ENCODE measurements around the gene IL1RAPL1. TPM values are rescaled to one million over a fixed set of nuclear protein-coding genes. Genes with fewer than 3 reads are reported as not detected.

Gene IL1RAPL1
- total RNA-seq, 5 donors from 2014 or later (not counting 1 experiment from before 2014, with no cell fraction given): not detected

DNA sequence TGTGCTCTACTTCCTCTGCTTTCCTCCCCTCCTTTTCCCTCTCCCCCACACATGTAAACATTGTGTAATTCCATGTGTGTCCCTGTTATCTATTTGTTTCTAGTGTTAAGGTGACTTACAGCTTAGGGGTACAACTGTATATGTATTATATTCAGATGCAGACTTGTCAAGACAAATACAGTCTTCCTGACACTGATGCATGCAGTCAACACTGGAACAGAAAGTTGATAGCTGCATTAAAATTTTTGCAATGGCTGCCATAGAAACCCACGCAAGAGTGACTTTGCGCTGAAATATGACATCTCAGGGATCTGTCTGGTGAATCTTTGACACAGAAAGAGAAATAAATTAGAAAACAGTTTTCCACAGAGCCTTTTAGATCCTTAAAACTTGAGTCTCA, 656.7 kb downstream of the IL1RAPL1 start:
- no peaks in the 10 kb centered on the region for H3K36me3 Mint-ChIP-seq
- H3K27me3 ChIP-seq (replicated peaks in 1 of 2; ENCODE audit: control insufficient read depth in 2 of 2, extremely low read depth in 1 of 2, insufficient read depth in 2 of 2, low read length in 1 of 2): no peaks in the 10 kb centered on the region
- H3K4me1 Mint-ChIP-seq: no peaks in the 10 kb centered on the region
- no peak overlapping the region for H3K27ac ChIP-seq (ENCODE audit: low read length)
- H3K4me3 Mint-ChIP-seq: no peak overlapping the region
- peaks cover 2 to 9% (median 7%) of the 10 kb centered on the region in 3 donors for H3K9me3 Mint-ChIP-seq
- no peaks in the 10 kb centered on the region for H3K4me1 ChIP-seq (ENCODE audit: control insufficient read depth in 1 of 2, extremely low read depth in 1 of 2, insufficient read depth in 2 of 2, low read length in 2 of 2)
- no peaks in the 10 kb centered on the region for H3K9me3 ChIP-seq
- WGBS (ENCODE audit: insufficient coverage): no CpG with 5 or more reads among the region's 2 CpGs
- H3K36me3 ChIP-seq (ENCODE audit: control insufficient read depth in 2 of 2, extremely low read depth in 1 of 2, insufficient read depth in 1 of 2, low read length in 1 of 2): no peaks in the 10 kb centered on the region
- POLR2A ChIA-PET: no interaction called here
- ATAC-seq (replicated peaks in 1 of 4) (no peak), DNase-seq (no peak)
- H3K27ac Mint-ChIP-seq: no peak overlapping the region
- CTCF ChIA-PET: no interaction called here
- no peaks in the 10 kb centered on the region for H3K27me3 Mint-ChIP-seq
- H3K4me3 ChIP-seq (ENCODE audit: control insufficient read depth in 1 of 2, extremely low read depth in 1 of 2, low read length in 1 of 2): no peak overlapping the region

DNA sequence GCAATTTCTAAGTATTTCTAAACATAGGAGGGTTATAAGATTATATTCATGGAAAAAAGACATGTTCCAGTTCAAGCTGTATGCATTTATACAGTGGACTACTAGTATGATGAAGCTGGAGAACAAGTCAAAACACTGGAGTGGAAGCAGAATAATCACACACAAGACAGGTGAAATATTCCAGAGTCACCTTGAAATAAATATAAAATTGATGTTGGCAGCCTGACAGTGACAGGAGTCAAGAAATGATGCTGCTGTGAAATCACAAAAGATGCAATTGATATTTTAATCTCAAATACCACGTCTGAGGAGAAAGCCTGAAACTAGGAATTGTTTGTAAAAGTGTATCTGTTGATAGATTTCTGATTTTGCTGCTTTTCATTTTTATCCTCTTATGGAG, 667.3 kb downstream of the IL1RAPL1 start:
- WGBS (ENCODE audit: insufficient coverage): no CpG with 5 or more reads among the region's 1 CpG
- no peak overlapping the region for H3K4me3 ChIP-seq (ENCODE audit: control insufficient read depth in 1 of 2, extremely low read depth in 1 of 2, low read length in 1 of 2)
- CTCF ChIA-PET: no interaction called here
- Mint-ChIP-seq H3K9me3 (peaks cover 0 to 4% (median 0%) of the 10 kb centered on the region in 3 donors), H3K27ac (no peak overlapping the region), H3K4me3 (no peak overlapping the region), H3K27me3 (no peaks in the 10 kb centered on the region), H3K36me3 (no peaks in the 10 kb centered on the region), H3K4me1 (no peaks in the 10 kb centered on the region)
- no peak overlapping the region for H3K27ac ChIP-seq (ENCODE audit: low read length)
- no peaks in the 10 kb centered on the region for H3K27me3 ChIP-seq (replicated peaks in 1 of 2; ENCODE audit: control insufficient read depth in 2 of 2, extremely low read depth in 1 of 2, insufficient read depth in 2 of 2, low read length in 1 of 2)
- ATAC-seq (replicated peaks in 1 of 4) (no peak), DNase-seq (no peak)
- H3K9me3 ChIP-seq: no peaks in the 10 kb centered on the region
- no peaks in the 10 kb centered on the region for H3K4me1 ChIP-seq (ENCODE audit: control insufficient read depth in 1 of 2, extremely low read depth in 1 of 2, insufficient read depth in 2 of 2, low read length in 2 of 2)
- POLR2A ChIA-PET: no interaction called here
- no peaks in the 10 kb centered on the region for H3K36me3 ChIP-seq (ENCODE audit: control insufficient read depth in 2 of 2, extremely low read depth in 1 of 2, insufficient read depth in 1 of 2, low read length in 1 of 2)

DNA sequence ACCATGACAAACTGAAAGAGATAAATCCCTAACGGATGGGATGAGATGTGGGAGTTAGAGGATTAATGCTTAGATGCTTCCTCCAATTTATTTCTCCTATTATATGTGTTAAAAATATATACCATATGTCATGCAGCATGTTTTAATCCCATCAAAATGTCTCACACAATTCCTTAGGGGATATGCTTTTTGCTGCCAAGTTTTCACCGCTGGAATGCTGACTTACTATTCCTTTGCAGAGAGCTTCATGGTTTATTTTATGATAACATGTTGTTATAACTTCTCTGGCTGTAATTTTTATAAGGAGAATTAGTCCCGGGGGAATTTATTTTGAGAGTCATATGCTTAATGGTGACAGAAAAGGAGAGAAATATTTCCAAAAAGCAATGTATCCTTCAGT, 670.3 kb downstream of the IL1RAPL1 start:
- ChIA-PET POLR2A (no interaction called here), CTCF (no interaction called here)
- Mint-ChIP-seq H3K36me3 (no peaks in the 10 kb centered on the region), H3K9me3 (no peaks in the 10 kb centered on the region), H3K27ac (no peak overlapping the region), H3K4me1 (no peaks in the 10 kb centered on the region), H3K27me3 (no peaks in the 10 kb centered on the region), H3K4me3 (no peak overlapping the region)
- no peak overlapping the region for H3K4me3 ChIP-seq (ENCODE audit: control insufficient read depth in 1 of 2, extremely low read depth in 1 of 2, low read length in 1 of 2)
- no peaks in the 10 kb centered on the region for H3K27me3 ChIP-seq (replicated peaks in 1 of 2; ENCODE audit: control insufficient read depth in 2 of 2, extremely low read depth in 1 of 2, insufficient read depth in 2 of 2, low read length in 1 of 2)
- no peak for ATAC-seq (replicated peaks in 1 of 4)
- DNase-seq: no peak
- whole genome bisulfite sequencing (ENCODE audit: insufficient coverage): no CpG with 5 or more reads among the region's 3 CpGs
- no peaks in the 10 kb centered on the region for H3K36me3 ChIP-seq (ENCODE audit: control insufficient read depth in 2 of 2, extremely low read depth in 1 of 2, insufficient read depth in 1 of 2, low read length in 1 of 2)
- no peaks in the 10 kb centered on the region for H3K9me3 ChIP-seq
- no peak overlapping the region for H3K27ac ChIP-seq (ENCODE audit: low read length)
- no peaks in the 10 kb centered on the region for H3K4me1 ChIP-seq (ENCODE audit: control insufficient read depth in 1 of 2, extremely low read depth in 1 of 2, insufficient read depth in 2 of 2, low read length in 2 of 2)

DNA sequence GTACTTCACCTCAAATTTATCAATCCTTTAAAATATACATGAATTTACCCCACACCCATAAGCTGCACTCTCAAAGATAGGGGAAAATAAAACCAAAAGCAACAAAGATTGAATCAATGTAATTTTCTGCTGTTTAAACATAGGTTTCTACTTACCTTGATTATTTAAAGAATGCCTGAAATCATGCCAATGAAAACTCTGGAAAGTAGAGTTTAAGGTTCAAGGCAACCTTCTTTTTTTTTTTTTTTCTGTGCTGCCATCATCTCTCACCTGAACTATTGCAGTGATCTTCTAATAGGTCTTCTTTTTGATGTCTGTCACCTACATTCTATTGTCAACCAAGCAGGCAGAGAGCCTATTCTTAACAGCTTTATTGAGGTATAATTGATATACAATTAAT, 682.1 kb downstream of the IL1RAPL1 start:
- H3K36me3 Mint-ChIP-seq: no peaks in the 10 kb centered on the region
- no peak overlapping the region for H3K27ac Mint-ChIP-seq
- Histone ChIP-seq H3K4me1 (ENCODE audit: control insufficient read depth in 1 of 2, extremely low read depth in 1 of 2, insufficient read depth in 2 of 2, low read length in 2 of 2) (no peaks in the 10 kb centered on the region), H3K27me3 (replicated peaks in 1 of 2; ENCODE audit: control insufficient read depth in 2 of 2, extremely low read depth in 1 of 2, insufficient read depth in 2 of 2, low read length in 1 of 2) (no peaks in the 10 kb centered on the region), H3K36me3 (ENCODE audit: control insufficient read depth in 2 of 2, extremely low read depth in 1 of 2, insufficient read depth in 1 of 2, low read length in 1 of 2) (no peaks in the 10 kb centered on the region), H3K9me3 (no peaks in the 10 kb centered on the region), H3K4me3 (ENCODE audit: control insufficient read depth in 1 of 2, extremely low read depth in 1 of 2, low read length in 1 of 2) (no peak overlapping the region), H3K27ac (ENCODE audit: low read length) (no peak overlapping the region)
- ATAC-seq (replicated peaks in 1 of 4): no peak
- no peaks in the 10 kb centered on the region for H3K4me1 Mint-ChIP-seq
- H3K4me3 Mint-ChIP-seq: no peak overlapping the region
- peaks cover 0 to 5% (median 4%) of the 10 kb centered on the region in 3 donors for H3K9me3 Mint-ChIP-seq
- no peak for DNase-seq
- CTCF ChIA-PET: no interaction called here
- no peaks in the 10 kb centered on the region for H3K27me3 Mint-ChIP-seq
- POLR2A ChIA-PET: no interaction called here

DNA sequence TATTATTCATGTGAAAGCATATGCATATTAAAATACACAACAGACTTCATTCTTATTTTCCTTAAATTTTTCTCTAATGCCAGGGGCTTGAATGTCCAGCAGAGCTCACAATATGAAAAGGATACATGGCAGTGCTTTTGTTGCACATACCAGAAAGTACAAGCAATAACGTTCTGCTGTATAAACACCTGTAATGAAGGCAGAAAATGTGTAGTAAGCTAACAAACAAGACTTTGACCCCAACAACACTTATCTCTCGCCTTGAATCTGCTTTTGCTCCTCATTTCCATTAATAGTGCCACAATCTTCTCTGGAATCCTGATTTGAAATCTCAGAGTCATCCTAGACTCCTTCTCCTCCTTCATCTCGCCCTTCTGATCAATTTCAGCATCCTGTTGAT, 687.3 kb downstream of the IL1RAPL1 start:
- H3K27me3 ChIP-seq (replicated peaks in 1 of 2; ENCODE audit: control insufficient read depth in 2 of 2, extremely low read depth in 1 of 2, insufficient read depth in 2 of 2, low read length in 1 of 2): no peaks in the 10 kb centered on the region
- CTCF ChIA-PET: interaction anchor here in 1 of 2 donors (0.6 kb wide), 1 partner anchor 11 kb away, joined by 3 read pairs; no protein-coding TSS in a partner anchor
- no peaks in the 10 kb centered on the region for H3K4me1 ChIP-seq (ENCODE audit: control insufficient read depth in 1 of 2, extremely low read depth in 1 of 2, insufficient read depth in 2 of 2, low read length in 2 of 2)
- POLR2A ChIA-PET: no interaction called here
- no peak overlapping the region for H3K27ac ChIP-seq (ENCODE audit: low read length)
- Mint-ChIP-seq H3K4me1 (no peaks in the 10 kb centered on the region), H3K27me3 (peaks cover 0 to 5% of the 10 kb centered on the region in 2 donors), H3K4me3 (no peak overlapping the region), H3K9me3 (peaks cover 3 to 11% (median 6%) of the 10 kb centered on the region in 3 donors), H3K36me3 (no peaks in the 10 kb centered on the region), H3K27ac (no peak overlapping the region)
- no peaks in the 10 kb centered on the region for H3K9me3 ChIP-seq
- no CpG with 5 or more reads among the region's 3 CpGs for WGBS (ENCODE audit: insufficient coverage)
- ATAC-seq (replicated peaks in 1 of 4) (no peak), DNase-seq (no peak)
- no peaks in the 10 kb centered on the region for H3K36me3 ChIP-seq (ENCODE audit: control insufficient read depth in 2 of 2, extremely low read depth in 1 of 2, insufficient read depth in 1 of 2, low read length in 1 of 2)
- H3K4me3 ChIP-seq (ENCODE audit: control insufficient read depth in 1 of 2, extremely low read depth in 1 of 2, low read length in 1 of 2): no peak overlapping the region

DNA sequence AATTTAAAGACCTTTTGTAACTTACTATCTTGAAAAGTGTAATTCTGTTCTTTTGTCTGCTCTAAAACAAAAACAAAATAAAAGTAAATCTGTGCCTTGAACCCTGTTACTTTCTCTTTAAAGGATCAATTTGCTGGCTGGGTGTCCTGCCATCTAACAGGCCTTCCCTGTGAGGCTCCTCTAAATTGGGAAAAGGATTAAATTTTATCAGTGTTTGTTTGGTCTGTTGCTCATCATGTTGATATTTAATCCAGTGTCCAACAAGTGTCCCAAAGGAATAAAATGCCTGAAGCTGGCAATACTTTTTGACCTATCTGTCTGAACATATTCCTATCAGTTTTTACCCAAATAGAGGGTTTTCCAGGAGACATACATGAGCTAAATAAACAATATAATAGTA, 688.7 kb downstream of the IL1RAPL1 start:
- H3K36me3 Mint-ChIP-seq: no peaks in the 10 kb centered on the region
- POLR2A ChIA-PET: no interaction called here

DNA sequence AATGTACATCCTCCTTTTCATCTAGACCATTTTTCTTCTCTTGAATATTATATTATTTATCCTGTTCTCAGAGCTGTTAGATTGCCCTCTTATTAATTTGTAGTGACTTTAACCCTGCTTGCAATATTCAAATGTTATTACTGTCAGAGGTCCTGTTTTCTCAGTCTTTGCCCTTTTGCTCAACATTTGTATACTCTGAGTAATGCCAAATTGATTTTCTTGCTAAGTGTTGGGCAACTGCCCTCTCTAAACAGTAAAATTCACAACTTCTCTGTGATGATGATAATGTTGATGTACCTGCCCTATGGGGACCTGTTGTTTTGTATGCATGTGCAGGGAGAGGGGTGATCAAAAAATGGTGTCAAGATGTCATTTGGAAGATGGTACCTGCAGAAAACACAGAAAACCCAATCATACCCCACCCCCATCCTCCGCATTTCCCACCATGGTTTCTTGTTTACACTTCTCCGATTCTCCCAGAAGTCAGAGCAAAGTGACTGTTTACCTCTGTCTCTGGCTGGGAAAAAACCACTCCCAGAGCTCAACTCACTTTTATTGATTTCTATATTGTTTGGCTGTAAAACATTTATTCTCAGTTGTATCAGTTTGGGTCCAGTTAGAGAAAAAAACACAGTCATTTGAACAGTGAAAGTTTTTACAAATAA, 694.0 kb downstream of the IL1RAPL1 start:
- Mint-ChIP-seq H3K36me3 (no peaks in the 10 kb centered on the region), H3K4me3 (no peak overlapping the region), H3K9me3 (peaks cover 0 to 7% (median 4%) of the 10 kb centered on the region in 3 donors), H3K4me1 (no peaks in the 10 kb centered on the region), H3K27ac (no peak overlapping the region), H3K27me3 (no peaks in the 10 kb centered on the region)
- H3K27me3 ChIP-seq (replicated peaks in 1 of 2; ENCODE audit: control insufficient read depth in 2 of 2, extremely low read depth in 1 of 2, insufficient read depth in 2 of 2, low read length in 1 of 2): no peaks in the 10 kb centered on the region
- no peak overlapping the region for H3K4me3 ChIP-seq (ENCODE audit: control insufficient read depth in 1 of 2, extremely low read depth in 1 of 2, low read length in 1 of 2)
- no CpG with 5 or more reads among the region's 2 CpGs for WGBS (ENCODE audit: insufficient coverage)
- no peaks in the 10 kb centered on the region for H3K4me1 ChIP-seq (ENCODE audit: control insufficient read depth in 1 of 2, extremely low read depth in 1 of 2, insufficient read depth in 2 of 2, low read length in 2 of 2)
- H3K9me3 ChIP-seq: no peaks in the 10 kb centered on the region
- no peaks in the 10 kb centered on the region for H3K36me3 ChIP-seq (ENCODE audit: control insufficient read depth in 2 of 2, extremely low read depth in 1 of 2, insufficient read depth in 1 of 2, low read length in 1 of 2)
- DNase-seq (no peak), ATAC-seq (replicated peaks in 1 of 4) (no peak)
- no peak overlapping the region for H3K27ac ChIP-seq (ENCODE audit: low read length)
- CTCF ChIA-PET: no interaction called here
- POLR2A ChIA-PET: no interaction called here

More for the DNA sequence above, 688.7 kb downstream of the IL1RAPL1 start:
- no peak overlapping the region for H3K4me3 Mint-ChIP-seq
- CTCF ChIA-PET: no interaction called here
- Histone ChIP-seq H3K27ac (ENCODE audit: low read length) (no peak overlapping the region), H3K36me3 (ENCODE audit: control insufficient read depth in 2 of 2, extremely low read depth in 1 of 2, insufficient read depth in 1 of 2, low read length in 1 of 2) (no peaks in the 10 kb centered on the region), H3K4me3 (ENCODE audit: control insufficient read depth in 1 of 2, extremely low read depth in 1 of 2, low read length in 1 of 2) (no peak overlapping the region), H3K4me1 (ENCODE audit: control insufficient read depth in 1 of 2, extremely low read depth in 1 of 2, insufficient read depth in 2 of 2, low read length in 2 of 2) (no peaks in the 10 kb centered on the region), H3K27me3 (replicated peaks in 1 of 2; ENCODE audit: control insufficient read depth in 2 of 2, extremely low read depth in 1 of 2, insufficient read depth in 2 of 2, low read length in 1 of 2) (no peaks in the 10 kb centered on the region), H3K9me3 (no peaks in the 10 kb centered on the region)
- H3K9me3 Mint-ChIP-seq: peaks cover 3 to 14% (median 6%) of the 10 kb centered on the region in 3 donors
- DNase-seq (no peak), ATAC-seq (replicated peaks in 1 of 4) (no peak)
- no peak overlapping the region for H3K27ac Mint-ChIP-seq
- H3K27me3 Mint-ChIP-seq: peaks cover 0 to 5% of the 10 kb centered on the region in 2 donors
- no peaks in the 10 kb centered on the region for H3K4me1 Mint-ChIP-seq

Measured in T-cell (primary cell).